ENCODE results near the gene RNU6-1.

RNU6-1 gene

DNA sequence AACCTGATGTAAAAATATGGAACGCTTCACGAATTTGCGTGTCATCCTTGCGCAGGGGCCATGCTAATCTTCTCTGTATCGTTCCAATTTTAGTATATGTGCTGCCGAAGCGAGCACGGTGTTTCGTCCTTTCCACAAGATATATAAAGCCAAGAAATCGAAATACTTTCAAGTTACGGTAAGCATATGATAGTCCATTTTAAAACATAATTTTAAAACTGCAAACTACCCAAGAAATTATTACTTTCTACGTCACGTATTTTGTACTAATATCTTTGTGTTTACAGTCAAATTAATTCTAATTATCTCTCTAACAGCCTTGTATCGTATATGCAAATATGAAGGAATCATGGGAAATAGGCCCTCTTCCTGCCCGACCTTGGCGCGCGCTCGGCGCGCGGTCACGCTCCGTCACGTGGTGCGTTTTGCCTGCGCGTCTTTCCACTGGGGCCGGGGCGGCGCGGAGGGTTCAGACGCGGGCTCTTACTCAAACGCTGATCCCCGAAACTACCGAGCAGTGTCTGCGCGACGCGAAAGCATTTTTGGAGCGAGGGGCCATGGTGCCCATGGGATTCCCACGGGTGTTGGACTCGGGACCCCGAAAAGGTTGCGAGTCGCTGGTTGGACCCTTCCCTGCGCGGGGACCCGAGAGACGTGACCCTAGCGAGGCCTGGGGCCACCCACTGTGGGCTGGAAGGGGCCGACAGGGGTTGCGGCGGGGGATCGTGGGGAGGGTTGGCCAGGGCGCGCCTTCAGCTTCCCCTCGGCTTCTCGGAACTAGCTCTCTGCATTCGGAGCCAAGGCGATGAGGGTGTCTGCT lies at the start of gene RNU6-1:
Gene RNU6-1 (minus strand): TSS at position 117 of the 820 bp plus-strand sequence.
- DNase-seq: peak; percentile 96

- no peak for DNase-seq
Observed at GRCh38 chr15:67887776-67888175, 47.9 kb upstream of the RNU6-1 start.

DNA sequence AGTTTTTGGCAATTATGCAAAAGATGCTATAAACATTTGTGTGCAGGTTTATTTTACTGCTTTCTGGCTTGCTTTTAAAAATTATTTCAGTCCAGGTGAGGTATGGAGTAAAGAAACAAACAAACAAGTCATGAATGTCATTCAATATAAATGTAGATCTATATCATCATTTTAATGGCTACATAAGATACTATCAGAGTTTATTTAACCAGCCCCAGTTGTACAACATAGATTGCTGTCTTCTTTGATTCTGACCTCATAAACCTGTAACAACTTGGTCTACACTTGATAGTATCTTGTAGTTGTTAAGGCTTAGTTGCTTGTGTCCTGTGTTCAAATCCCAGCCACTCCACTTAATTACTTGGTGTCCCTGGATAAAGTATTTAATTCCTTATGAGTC lies 46.0 kb upstream of the RNU6-1 start:
- DNase-seq: no peak

- DNase-seq: no peak
Observed at GRCh38 chr15:67885175-67885523, 45.3 kb upstream of the RNU6-1 start.

- peak; percentile 54 for DNase-seq
Observed at GRCh38 chr15:67884514-67885174, 44.8 kb upstream of the RNU6-1 start.

DNA sequence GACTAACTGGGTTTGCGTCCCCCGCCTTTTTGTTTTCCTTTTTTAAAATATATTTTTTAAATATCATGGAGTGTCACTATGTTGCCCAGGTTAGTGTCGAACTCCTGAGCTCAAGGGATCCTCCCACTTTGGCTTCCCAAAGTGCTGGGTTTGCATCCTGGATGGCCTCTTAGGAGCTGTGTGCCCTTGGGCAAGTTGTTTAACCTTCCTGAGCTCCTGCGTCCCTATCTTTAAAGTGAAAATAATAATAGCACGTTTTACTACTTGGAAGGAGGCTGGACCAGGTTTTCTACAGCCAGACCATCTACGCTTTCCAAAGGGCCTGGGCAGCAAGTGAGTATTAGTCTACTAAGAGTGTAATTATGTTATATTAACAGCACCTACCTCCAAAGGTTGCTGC lies 44.2 kb upstream of the RNU6-1 start:
- no peak for DNase-seq

- DNase-seq: no peak
Observed at GRCh38 chr15:67883234-67883773, 43.5 kb upstream of the RNU6-1 start.

GRCh38 chr15:67882487-67883233 lies 42.8 kb upstream of the RNU6-1 start:
- DNase-seq: peak; percentile 73

DNA sequence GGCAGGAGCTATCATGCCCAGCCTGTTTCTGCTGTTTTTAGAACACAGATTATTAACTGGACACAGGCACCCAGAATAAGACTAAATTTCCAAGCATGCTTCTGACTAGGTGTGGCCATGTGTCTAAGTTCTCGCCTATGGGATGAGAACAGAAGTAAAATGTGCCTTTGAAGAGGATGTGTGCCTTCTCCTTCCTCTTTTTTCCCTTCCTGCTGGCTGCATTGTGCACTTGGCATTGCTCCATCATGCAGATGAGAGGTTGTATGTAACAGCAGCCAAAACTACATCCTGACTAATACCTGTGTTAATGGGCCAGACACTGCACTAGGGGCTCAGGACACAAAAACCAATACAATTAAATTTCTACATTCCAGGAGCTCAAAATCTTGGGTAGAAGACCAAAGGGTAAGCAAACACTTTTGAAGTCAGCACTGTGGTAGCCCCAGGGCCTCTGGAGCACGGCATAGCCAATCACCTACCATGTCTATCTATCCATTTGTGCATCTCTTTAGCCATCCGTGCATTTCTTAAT lies 40.9 kb upstream of the RNU6-1 start:
- DNase-seq: peak; percentile 80

DNA sequence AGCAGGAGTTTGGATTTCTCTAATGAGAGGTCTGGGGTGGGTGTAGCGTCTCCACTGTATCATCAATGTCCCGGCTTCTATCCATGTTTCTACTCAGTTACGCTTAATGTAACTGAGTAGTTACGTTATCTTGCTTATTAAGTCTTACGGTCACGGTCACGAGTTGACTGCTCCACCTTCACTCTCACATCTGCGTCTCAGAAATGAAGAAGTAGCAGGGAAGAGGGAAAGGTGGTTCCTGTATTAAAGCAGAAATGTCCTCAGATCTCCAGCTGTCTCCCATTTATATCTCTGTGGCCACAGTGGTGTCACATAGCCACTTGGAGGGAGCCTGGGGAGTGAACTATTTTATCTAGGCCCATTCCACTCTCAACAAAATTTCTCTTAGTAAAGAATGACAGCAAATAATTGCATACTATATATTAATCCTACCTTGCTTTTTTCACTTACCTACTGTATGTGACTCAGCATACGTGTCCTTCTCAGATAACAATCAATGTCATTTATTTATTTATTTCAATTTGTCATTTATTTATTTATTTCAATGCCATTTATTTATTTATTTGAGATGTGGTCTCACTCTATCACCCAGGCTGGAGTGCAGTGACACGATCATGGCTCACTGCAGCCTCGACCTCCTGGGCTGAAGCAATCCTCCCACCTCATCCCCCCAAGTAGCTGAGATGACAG lies 39.7 kb upstream of the RNU6-1 start:
- peak; percentile 61 for DNase-seq

DNA sequence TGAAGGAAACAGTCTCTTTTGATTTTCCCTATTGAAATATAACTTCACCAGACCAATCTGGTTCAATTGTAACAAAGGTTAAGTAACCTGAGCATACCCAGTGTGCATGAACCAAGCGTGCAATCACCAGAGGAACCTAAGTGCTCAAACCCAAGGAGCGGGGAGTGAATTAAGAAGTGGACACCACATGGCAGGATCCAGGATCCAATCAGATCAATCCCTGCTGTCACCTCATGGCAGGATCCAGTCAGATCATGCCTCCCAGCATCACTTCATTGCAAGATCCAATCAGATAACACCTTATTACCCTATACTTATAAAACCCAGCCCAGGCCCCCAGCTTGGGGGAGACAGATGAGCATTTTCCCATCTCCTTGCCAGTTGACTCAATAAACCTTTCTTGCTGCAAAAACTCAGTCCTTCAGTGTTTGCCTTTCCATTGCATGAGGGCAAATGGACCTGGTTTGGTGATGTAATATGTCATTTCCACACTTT lies 38.9 kb upstream of the RNU6-1 start:
- no peak for DNase-seq

DNA sequence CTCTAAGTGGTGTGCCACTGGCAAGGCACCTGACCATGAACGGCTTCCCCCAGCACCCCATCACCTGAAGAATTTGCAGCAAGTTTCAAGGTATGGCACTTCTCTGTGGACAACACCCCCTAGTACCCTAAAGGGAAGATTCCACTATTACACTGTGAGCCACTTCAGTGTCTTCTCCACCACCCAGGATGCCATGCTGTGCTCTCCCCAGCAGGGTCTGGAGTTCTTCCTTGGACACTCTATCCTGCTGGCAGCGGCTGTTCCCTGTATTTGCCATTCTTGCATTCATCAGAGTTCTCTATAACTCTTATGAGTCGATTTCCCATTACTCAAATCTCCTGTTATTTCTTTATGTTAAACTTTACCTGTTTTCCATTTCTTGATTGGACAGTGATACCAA lies 33.9 kb upstream of the RNU6-1 start:
- DNase-seq: no peak

- DNase-seq: no peak
Observed at GRCh38 chr15:67870868-67871408, 31.1 kb upstream of the RNU6-1 start.

DNA sequence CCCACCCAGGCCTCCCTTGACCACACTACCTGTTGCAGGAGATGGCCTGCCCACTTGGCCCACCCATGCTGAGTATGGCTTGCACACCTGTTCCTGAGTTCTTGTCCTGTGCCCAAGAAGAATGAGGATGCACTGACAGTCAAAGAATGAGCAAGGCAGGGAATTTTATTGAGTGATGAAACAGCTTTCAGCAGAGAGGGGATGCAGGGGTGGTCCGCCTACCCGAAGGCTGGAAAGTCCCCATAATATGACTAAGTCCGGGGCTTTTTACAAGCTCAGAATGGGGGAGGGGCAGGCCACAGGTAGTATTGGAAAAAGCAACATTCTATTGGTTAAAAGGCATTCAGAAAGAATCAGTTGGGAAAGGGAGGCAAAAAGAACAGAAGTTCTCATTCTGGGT lies 29.9 kb upstream of the RNU6-1 start:
- DNase-seq: no peak

DNA sequence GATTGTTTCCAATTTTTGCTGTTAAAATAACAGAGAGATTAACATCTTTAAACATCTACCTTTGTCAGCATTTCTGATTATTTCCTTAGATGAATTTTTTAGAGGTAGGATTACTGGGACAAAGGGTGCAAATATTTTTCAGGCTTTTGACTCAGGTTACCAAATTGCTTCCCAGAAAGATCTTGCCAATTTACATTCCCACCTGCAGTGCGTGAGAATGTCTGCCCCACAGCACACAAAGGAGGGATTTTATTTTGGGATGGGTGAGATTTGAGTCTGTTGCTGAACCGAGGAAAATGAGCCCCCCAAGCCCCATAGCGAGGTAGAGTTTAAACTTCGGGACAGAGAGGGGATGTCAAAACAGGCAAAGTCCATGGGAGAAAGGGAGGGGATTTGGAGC lies 25.9 kb upstream of the RNU6-1 start:
- DNase-seq: no peak

GRCh38 chr15:67865331-67865730 lies 25.5 kb upstream of the RNU6-1 start:
- no peak for DNase-seq

DNA sequence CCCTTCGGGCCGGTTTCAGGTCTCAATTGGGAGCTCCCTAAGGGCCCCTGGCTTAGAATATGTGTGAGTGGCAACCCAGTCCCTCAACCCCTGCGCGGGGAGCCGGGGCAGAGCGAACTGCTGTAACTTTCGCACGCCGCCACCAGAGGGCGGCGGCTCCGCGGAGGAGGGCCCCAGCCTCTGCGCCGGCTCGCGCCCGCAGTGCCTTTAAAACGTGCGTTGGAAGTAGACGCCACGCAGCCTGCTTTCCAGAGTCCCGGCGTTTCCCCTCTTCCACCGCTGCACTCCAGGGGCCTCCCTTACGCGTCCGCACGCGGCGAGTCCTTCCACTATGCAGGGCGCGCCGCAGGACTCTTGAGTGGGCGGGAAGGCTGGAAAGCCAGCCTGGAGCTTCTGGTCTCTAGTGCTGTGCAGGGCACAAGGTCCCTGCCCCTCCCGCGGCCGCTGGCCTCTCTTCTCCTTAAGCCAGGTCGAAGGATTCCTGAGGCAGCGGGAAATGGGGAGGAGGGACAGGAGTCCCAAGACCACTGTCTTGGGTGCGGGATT lies 23.7 kb upstream of the RNU6-1 start:
- peak; percentile 85 for DNase-seq

DNA sequence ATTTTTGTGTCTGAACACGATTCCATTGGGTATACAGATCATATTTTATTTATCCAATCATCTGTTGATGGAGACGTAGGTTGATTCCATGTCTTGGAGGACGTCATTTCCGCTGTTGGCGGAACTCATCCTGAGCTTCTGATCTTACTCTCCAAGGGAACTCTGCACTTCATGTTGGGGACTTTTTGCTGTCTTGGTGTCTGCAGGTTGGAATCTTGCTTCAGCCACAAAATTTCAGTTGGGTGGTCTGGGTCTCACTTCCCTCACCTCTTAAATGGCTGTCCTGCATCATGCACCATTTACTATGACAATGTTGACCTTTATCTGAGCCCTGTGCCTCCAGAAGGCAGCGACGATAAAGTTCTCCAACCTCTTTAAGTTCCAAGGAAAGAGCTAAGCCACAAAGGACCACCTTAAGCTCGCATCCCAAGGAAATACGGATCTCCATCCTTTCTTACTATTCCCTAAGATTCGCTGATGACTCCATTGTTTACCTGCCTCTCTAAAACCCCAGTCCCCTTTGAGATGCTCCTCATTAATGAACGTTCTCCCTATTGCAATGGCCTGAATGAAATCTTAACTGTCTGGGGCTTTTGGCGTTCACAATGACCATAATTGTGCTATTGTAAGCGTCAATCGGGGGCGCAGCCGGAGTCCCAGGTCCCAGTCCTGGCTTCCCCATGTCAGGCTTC lies 23.1 kb upstream of the RNU6-1 start:
- no peak for DNase-seq

DNA sequence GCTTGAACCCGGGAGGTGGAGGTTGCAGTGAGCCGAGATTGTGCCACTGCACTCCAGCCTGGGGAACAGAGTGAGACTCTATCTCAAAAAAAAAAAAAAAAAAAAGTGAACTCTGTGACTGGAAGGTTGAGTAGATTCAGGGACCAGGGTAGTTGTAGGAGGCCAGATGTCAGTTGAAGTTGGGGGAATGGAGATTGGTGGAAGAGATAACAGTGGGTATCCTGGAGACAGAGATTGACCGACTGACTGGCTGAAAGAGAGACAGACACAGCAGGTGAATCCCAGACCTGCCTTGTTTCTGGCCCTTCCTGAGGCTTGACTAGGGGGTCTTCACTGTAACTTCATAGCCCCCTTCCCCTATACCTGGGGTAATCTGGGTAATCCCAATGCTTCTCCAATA lies 22.1 kb upstream of the RNU6-1 start:
- no peak for DNase-seq

DNA sequence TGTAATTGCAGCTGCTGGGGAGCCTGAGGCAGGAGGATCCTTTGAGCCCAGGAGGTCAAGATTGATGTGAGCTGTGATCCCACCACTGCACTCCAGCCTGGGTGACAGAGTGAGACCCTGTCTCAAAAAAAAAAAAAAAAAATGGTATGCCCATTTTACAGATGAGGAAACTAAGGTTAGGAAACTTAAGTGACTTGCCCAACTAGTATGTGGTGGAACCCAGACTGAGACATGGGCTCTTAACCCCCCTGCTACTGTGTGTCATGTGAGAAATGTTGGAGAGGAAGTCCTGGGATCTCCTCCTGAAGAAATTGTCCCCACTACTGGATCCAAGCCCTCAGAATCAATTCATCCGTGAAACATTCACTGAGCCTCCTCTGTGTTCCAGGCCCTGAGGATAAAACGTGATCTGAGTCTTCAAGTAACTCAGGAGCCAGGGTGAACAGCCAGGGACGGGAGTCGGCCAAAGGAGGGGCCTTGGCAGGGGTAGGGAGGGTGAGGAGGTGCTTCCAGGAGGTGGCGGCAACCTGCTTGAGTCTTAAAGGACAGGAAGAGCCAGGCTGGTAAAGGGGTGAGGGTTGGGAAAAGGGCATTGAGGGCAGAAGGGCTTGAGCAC lies 19.6 kb upstream of the RNU6-1 start:
- no peak for DNase-seq

GRCh38 chr15:67857220-67857619 lies 17.4 kb upstream of the RNU6-1 start:
- DNase-seq: no peak

Data from suppressor macrophage treated with lipopolysaccharide for 4 hours (primary cell).